ENCODE data around the gene ATP7B. TPM values are rescaled to one million over a fixed set of nuclear protein-coding genes. Genes with fewer than 3 reads are reported as not detected.
"Not testable (repeated sequence)": the region's sequence is repeated elsewhere in the genome, so short reads cannot be mapped to it uniquely, and the experiment has no call there.

ATP7B gene
- total RNA-seq, 1 experiment from 2014 or later, result 11.6 TPM

- Mint-ChIP-seq H3K9me3 (peaks cover 37% of the 10 kb centered on the region), H3K4me1 (peaks cover 12% of the 10 kb centered on the region)
- H3K36me3 Mint-ChIP-seq; H3K27ac Mint-ChIP-seq; ATAC-seq; DNase-seq (ENCODE audit: low spot score); H3K27me3 Mint-ChIP-seq (ENCODE audit: low read depth); H3K4me3 Mint-ChIP-seq; CTCF ChIA-PET: not testable (repeated sequence)
- POLR2A ChIA-PET, result interaction anchor here (1.0 kb wide), 1 partner anchor 8 kb away, joined by 3 read pairs; no protein-coding TSS in a partner anchor
Observed at GRCh38 chr13:51983292-51983691, 28.0 kb downstream of the ATP7B start.

- DNase-seq (ENCODE audit: low spot score), result no peak
- Mint-ChIP-seq H3K36me3 (peaks cover 5% of the 10 kb centered on the region; the same call in 1 of the 2 replicates), H3K27ac (peak overlapping the region; percentile 79; the same call in 1 of the 2 replicates), H3K9me3 (peaks cover 25% of the 10 kb centered on the region), H3K27me3 (ENCODE audit: low read depth) (peaks cover 6% of the 10 kb centered on the region; the same call in 1 of the 2 replicates), H3K4me3 (no peak overlapping the region), H3K4me1 (peaks cover 12% of the 10 kb centered on the region)
- POLR2A ChIA-PET, result no interaction called here
- TF ChIP-seq TEAD4 (CRISPR knock-in tag; IDR thresholded peaks at IDR 0.05) (no peak), E2F4 (CRISPR knock-in tag; IDR thresholded peaks at IDR 0.05; ENCODE audit: borderline replicate concordance, low read depth) (no peak), ESRRA (CRISPR knock-in tag; IDR thresholded peaks at IDR 0.05; ENCODE audit: borderline replicate concordance) (no peak), NR2C2 (CRISPR knock-in tag; IDR thresholded peaks at IDR 0.05) (no peak), CREB1 (CRISPR knock-in tag; IDR thresholded peaks at IDR 0.05) (no peak), ZBTB21 (CRISPR knock-in tag; IDR thresholded peaks at IDR 0.05; ENCODE audit: borderline replicate concordance) (no peak), CBFB (CRISPR knock-in tag; IDR thresholded peaks at IDR 0.05; ENCODE audit: low read depth) (no peak), CREM (CRISPR knock-in tag; IDR thresholded peaks at IDR 0.05) (no peak), ZNF671 (CRISPR knock-in tag; IDR thresholded peaks at IDR 0.05) (no peak), CDX4 (CRISPR knock-in tag; IDR thresholded peaks at IDR 0.05; ENCODE audit: borderline replicate concordance) (no peak), ZMAT4 (CRISPR knock-in tag; IDR thresholded peaks at IDR 0.05) (no peak), NFYB (CRISPR knock-in tag; conservative IDR thresholded peaks at IDR 0.05; ENCODE audit: low read depth) (no peak), NFATC4 (CRISPR knock-in tag; IDR thresholded peaks at IDR 0.05) (no peak), FOXP1 (CRISPR knock-in tag; IDR thresholded peaks at IDR 0.05; ENCODE audit: borderline replicate concordance) (no peak), MAX (CRISPR knock-in tag; IDR thresholded peaks at IDR 0.05) (no peak), RORB (CRISPR knock-in tag; IDR thresholded peaks at IDR 0.05) (no peak), SMAD3 (CRISPR knock-in tag; IDR thresholded peaks at IDR 0.05; ENCODE audit: borderline replicate concordance) (no peak), USF2 (CRISPR knock-in tag; IDR thresholded peaks at IDR 0.05) (no peak)
- CTCF ChIA-PET, result no interaction called here
- peak; percentile 47 for ATAC-seq
Observed at GRCh38 chr13:51981355-51981754, 29.9 kb downstream of the ATP7B start.

GRCh38 chr13:51980908-51981307 is 30.3 kb downstream of the ATP7B start:
- no peak for ATAC-seq
- no peak for DNase-seq (ENCODE audit: low spot score)
- Mint-ChIP-seq H3K27me3 (ENCODE audit: low read depth) (peaks cover 6% of the 10 kb centered on the region; the same call in 1 of the 2 replicates), H3K4me1 (peaks cover 12% of the 10 kb centered on the region), H3K36me3 (peaks cover 5% of the 10 kb centered on the region; the same call in 1 of the 2 replicates), H3K9me3 (peaks cover 22% of the 10 kb centered on the region), H3K27ac (peak overlapping the region; percentile 79; the same call in 1 of the 2 replicates), H3K4me3 (no peak overlapping the region)
- ChIA-PET CTCF (no interaction called here), POLR2A (no interaction called here)
- TF ChIP-seq AR (CRISPR knock-in tag; IDR thresholded peaks at IDR 0.05) (no peak), TEAD4 (CRISPR knock-in tag; IDR thresholded peaks at IDR 0.05) (no peak), MYBL2 (CRISPR knock-in tag; IDR thresholded peaks at IDR 0.05) (no peak), NFE2L1 (CRISPR knock-in tag; IDR thresholded peaks at IDR 0.05) (no peak), ATF3 (CRISPR knock-in tag; conservative IDR thresholded peaks at IDR 0.05) (no peak), MAX (CRISPR knock-in tag; IDR thresholded peaks at IDR 0.05) (no peak)
